ENCODE measurements around the gene KLK10.
A peak's percentile ranks its signal among the peaks of the same experiment; 100 is the strongest.

Gene KLK10

GRCh38 chr19:51025809-51026553, 6.5 kb upstream of the KLK10 start:
- DNase-seq (ENCODE audit: low read depth in 2 of 2): no peak

- no peak for DNase-seq (ENCODE audit: low read depth in 2 of 2)
These were observed 5.9 kb upstream of the KLK10 start for GRCh38 chr19:51025401-51025800.

GRCh38 chr19:51024924-51025323, 5.4 kb upstream of the KLK10 start:
- DNase-seq (ENCODE audit: low read depth in 2 of 2): no peak

- DNase-seq (ENCODE audit: low read depth in 2 of 2): no peak
These were observed 4.4 kb upstream of the KLK10 start for GRCh38 chr19:51023946-51024345.

- DNase-seq (ENCODE audit: low read depth in 2 of 2): no peak
These were observed 3.0 kb upstream of the KLK10 start for GRCh38 chr19:51022526-51022925.

- DNase-seq (ENCODE audit: low read depth in 2 of 2): no peak
These were observed 1.6 kb upstream of the KLK10 start for GRCh38 chr19:51020988-51021651.

GRCh38 chr19:51018745-51019543, 565 bp downstream of the KLK10 start:
- DNase-seq (ENCODE audit: low read depth in 2 of 2): no peak

GRCh38 chr19:51016798-51017683, 2.5 kb downstream of the KLK10 start:
- DNase-seq (ENCODE audit: low read depth in 2 of 2): peak; percentile 7 to 61

- no peak for DNase-seq (ENCODE audit: low read depth in 2 of 2)
These were observed 3.7 kb downstream of the KLK10 start for GRCh38 chr19:51015691-51016267.

GRCh38 chr19:51014242-51014641, 5.3 kb downstream of the KLK10 start:
- no peak for DNase-seq (ENCODE audit: low read depth in 2 of 2)

GRCh38 chr19:51012661-51013190, 6.8 kb downstream of the KLK10 start:
- DNase-seq (ENCODE audit: low read depth in 2 of 2): no peak

GRCh38 chr19:51010066-51010795, 9.3 kb downstream of the KLK10 start:
- no peak for DNase-seq (ENCODE audit: low read depth in 2 of 2)

- DNase-seq (ENCODE audit: low read depth in 2 of 2): no peak
These were observed 10.2 kb downstream of the KLK10 start for GRCh38 chr19:51009061-51009891.

- no peak for DNase-seq (ENCODE audit: low read depth in 2 of 2)
These were observed 12.0 kb downstream of the KLK10 start for GRCh38 chr19:51007488-51007887.

GRCh38 chr19:51006406-51006805, 13.1 kb downstream of the KLK10 start:
- no peak for DNase-seq (ENCODE audit: low read depth in 2 of 2)

- DNase-seq (ENCODE audit: low read depth in 2 of 2): no peak
These were observed 14.3 kb downstream of the KLK10 start for GRCh38 chr19:51005248-51005647.

- no peak for DNase-seq (ENCODE audit: low read depth in 2 of 2)
These were observed 16.2 kb downstream of the KLK10 start for GRCh38 chr19:51003316-51003715.

- no peak for DNase-seq (ENCODE audit: low read depth in 2 of 2)
These were observed 16.8 kb downstream of the KLK10 start for GRCh38 chr19:51002542-51003311.

- no peak for DNase-seq (ENCODE audit: low read depth in 2 of 2)
These were observed 17.4 kb downstream of the KLK10 start for GRCh38 chr19:51002089-51002532.
